ENCODE results near the gene SLC5A12. TPM values are rescaled to one million over a fixed set of nuclear protein-coding genes. Genes with fewer than 3 reads are reported as not detected.
"Not testable (repeated sequence)": the region's sequence is repeated elsewhere in the genome, so short reads cannot be mapped to it uniquely, and the experiment has no call there.

SLC5A12 gene
- total RNA-seq, 1 experiment from 2014 or later = not detected

GRCh38 chr11:26655287-26655686, 66.6 kb downstream of the SLC5A12 start:
- no peak for DNase-seq (ENCODE audit: low spot score)

GRCh38 chr11:26651916-26652315, 69.9 kb downstream of the SLC5A12 start:
- no peak for DNase-seq (ENCODE audit: low spot score)

- peak; percentile 94 for DNase-seq (ENCODE audit: low spot score)
These were observed 72.0 kb downstream of the SLC5A12 start for GRCh38 chr11:26649884-26650283.

- not testable (repeated sequence) for DNase-seq (ENCODE audit: low spot score)
These were observed 78.5 kb downstream of the SLC5A12 start for GRCh38 chr11:26643314-26643713.

GRCh38 chr11:26632691-26633159, 89.1 kb downstream of the SLC5A12 start:
- no peak for DNase-seq (ENCODE audit: low spot score)

- DNase-seq (ENCODE audit: low spot score) = no peak
These were observed 95.5 kb downstream of the SLC5A12 start for GRCh38 chr11:26626346-26626745.

GRCh38 chr11:26623076-26623659, 98.7 kb downstream of the SLC5A12 start:
- DNase-seq (ENCODE audit: low spot score) = peak; percentile 63

- no peak for DNase-seq (ENCODE audit: low spot score)
These were observed 99.7 kb downstream of the SLC5A12 start for GRCh38 chr11:26622181-26622580.

- peak; percentile 80 for DNase-seq (ENCODE audit: low spot score)
These were observed 100.7 kb downstream of the SLC5A12 start for GRCh38 chr11:26621132-26621531.

GRCh38 chr11:26620282-26621045, 101.4 kb downstream of the SLC5A12 start:
- DNase-seq (ENCODE audit: low spot score) = peak; percentile 95

GRCh38 chr11:26618441-26618840, 103.4 kb downstream of the SLC5A12 start:
- no peak for DNase-seq (ENCODE audit: low spot score)

Other genes with a start within 250 kb of the SLC5A12 start
- gene MUC15, start 149.8 kb downstream of the SLC5A12 start, total RNA-seq (2014; rRNA removed; shearing (Covaris generic)) = 0.28 TPM in 1 of 2 replicates, not detected in the other

Data from HT-29 (cell line).